Psoas muscle (tissue), 8 donors: ENCODE results near the gene DDI1. TPM values are rescaled to one million over a fixed set of nuclear protein-coding genes. Genes with fewer than 3 reads are reported as not detected.

Experiments used
- ATAC-seq, 4 donors: fragments of 200-7000 bp; cut with Tn5 transposase; one replicate each; pipeline ENCODE4 v1.9.1; 2020; ENCODE audit warnings: moderate library complexity in 3 of 4, mild to moderate bottlenecking in 2 of 4
- DNase-seq, 2 donors: peaks; one replicate each; pipeline ENCODE4 v3.0.0-alpha.2; 2020
- H3K27ac ChIP-seq: fragments of 200-600 bp; one replicate; pipeline ENCODE4 v1.8.0; 2022
- H3K27me3 ChIP-seq, 3 donors: fragments of 200-600 bp in 1 of 3; one replicate each; pipeline versions ENCODE4 v1.6.1 to v1.8.0; 2013 to 2022; ENCODE audit warnings: low read length in 2 of 3, mild to moderate bottlenecking in 2 of 3, moderate library complexity in 1 of 3; ENCODE audit not compliant: insufficient read depth in 3 of 3
- H3K36me3 ChIP-seq, 2 donors: fragments of 200-600 bp in 1 of 2; one replicate each; pipeline versions ENCODE4 v1.6.1 to v1.8.0; 2013 to 2022; ENCODE audit warnings: low read depth in 1 of 2, mild to moderate bottlenecking in 1 of 2, moderate library complexity in 1 of 2; ENCODE audit not compliant: insufficient read depth in 1 of 2
- H3K4me1 ChIP-seq: fragments of 200-600 bp; one replicate; pipeline ENCODE4 v1.8.0; 2022
- H3K4me3 ChIP-seq: fragments of 200-600 bp; one replicate; pipeline ENCODE4 v1.8.0; 2022; ENCODE audit warnings: mild to moderate bottlenecking
- H3K9me3 ChIP-seq: fragments of 200-600 bp; one replicate; pipeline ENCODE4 v1.8.0; 2022
- CTCF ChIP-seq: fragments of 200-600 bp; IDR thresholded peaks from one replicate; pipeline ENCODE4 v1.8.0; 2022; ENCODE audit warnings: antibody characterized with exemption
- WGBS, 3 donors: extraction: QIAGEN DNeasy Blood & Tissue Kit; methylation state at CpG; one replicate each; pipeline versions ENCODE4 v1.1.6 to v1.1.7; 2013; 5-methylcytosine and 5-hydroxymethylcytosine counted together
- intact Hi-C, 2 donors: fragments of 100-400 bp; cut with DNase I; formaldehyde crosslinking; loops; one replicate each; pipeline versions ENCODE4 v1.11.0 to v1.14.2; 2022
- polyA plus RNA-seq, 3 donors: library from polyadenylated mRNA; stranded (reverse); fragments of 200-250 nt; gene quantifications; one replicate each; pipeline ENCODE4 v1.2.3, GENCODE V29; 2013
- total RNA-seq, 4 donors: library from RNA; stranded (reverse); fragmentation: NEBNext Ultra II Directional in 2 of 4; extraction: Animal tissue kit (Norgen Biotek cat#: 25700) in 2 of 4; gene quantifications; one replicate each; pipeline versions ENCODE4 v1.2.1 to v1.2.4, GENCODE V29; 2021 to 2023
- donor health status: healthy with polysubstance abuse.
- donor health status: DM: no; HTN: no; CAD: no; lungs with moderate emphysema.
- donor health status: Bipolar disorder and iron deficiency.
- donor health status: healthy.
- donor health status: DM: yes; HTN: yes; CAD: no.
- donor health status: DM: no; HTN: no; CAD: no.
- donor health status: DM: no; HTN: no; CAD: no.
- donor health status: DM: yes; HTN: yes; CAD: no.

The DDI1 gene
- total and polyA plus RNA-seq, 7 donors = not detected

DNA sequence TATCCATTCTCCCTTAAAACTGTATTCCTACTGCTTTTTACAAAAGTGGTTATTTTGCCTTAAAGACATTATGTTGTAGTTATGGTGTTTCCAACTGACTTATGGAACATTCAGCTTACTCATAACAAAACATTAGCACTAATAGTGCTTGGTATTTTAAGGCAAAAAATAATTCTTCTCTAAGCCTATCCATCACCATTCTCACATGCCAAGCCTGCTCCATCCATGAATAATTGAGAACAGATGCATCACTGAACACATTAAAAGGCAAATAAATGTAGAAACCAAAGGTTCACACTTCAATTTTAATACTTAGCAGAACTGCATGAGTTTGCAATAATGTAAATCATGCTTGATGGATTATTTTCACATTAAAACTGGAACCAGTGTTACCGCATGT lies 42.3 kb upstream of the DDI1 start:
- intact Hi-C loops = no loop called here
- no peak for ATAC-seq
- no peaks in the 10 kb centered on the region for H3K27me3 ChIP-seq

GRCh38 chr11:103994518-103994917 lies 41.9 kb upstream of the DDI1 start:
- ATAC-seq = no peak
- Histone ChIP-seq H3K4me3 (no peak overlapping the region), H3K4me1 (no peaks in the 10 kb centered on the region), H3K36me3 (no peaks in the 10 kb centered on the region), H3K27me3 (no peaks in the 10 kb centered on the region), H3K9me3 (no peaks in the 10 kb centered on the region), H3K27ac (no peak overlapping the region)
- 47 to 66% (median 52%) methylated on average over 2 of the region's 2 CpGs for WGBS, 3 donors
- TF ChIP-seq CTCF = no peak
- DNase-seq = no peak
- intact Hi-C loops = no loop called here

More for the DNA sequence above, 42.3 kb upstream of the DDI1 start:
- H3K4me1 ChIP-seq = no peaks in the 10 kb centered on the region
- no peaks in the 10 kb centered on the region for H3K36me3 ChIP-seq
- H3K27ac ChIP-seq = no peak overlapping the region
- no peak overlapping the region for H3K4me3 ChIP-seq
- TF ChIP-seq CTCF = no peak
- 47 to 79% (median 49%) methylated on average over 1 of the region's 1 CpG for WGBS, 3 donors
- H3K9me3 ChIP-seq = no peaks in the 10 kb centered on the region
- no peak for DNase-seq

- H3K4me1 ChIP-seq = no peaks in the 10 kb centered on the region
- H3K9me3 ChIP-seq = no peaks in the 10 kb centered on the region
- intact Hi-C loops = no loop called here
- no peak overlapping the region for H3K27ac ChIP-seq
- WGBS, 3 donors = 95 to 99% (median 97%) methylated on average over 4 of the region's 4 CpGs
- TF ChIP-seq CTCF = no peak
- ATAC-seq (no peak), DNase-seq (no peak)
- no peaks in the 10 kb centered on the region for H3K27me3 ChIP-seq
- H3K36me3 ChIP-seq = no peaks in the 10 kb centered on the region
- no peak overlapping the region for H3K4me3 ChIP-seq
Measured at GRCh38 chr11:103995896-103996295, 40.5 kb upstream of the DDI1 start.

- Histone ChIP-seq H3K27me3 (no peaks in the 10 kb centered on the region), H3K4me3 (no peak overlapping the region), H3K4me1 (no peaks in the 10 kb centered on the region), H3K36me3 (no peaks in the 10 kb centered on the region), H3K9me3 (no peaks in the 10 kb centered on the region), H3K27ac (no peak overlapping the region)
- 92 to 100% (median 94%) methylated on average over 1 of the region's 1 CpG for WGBS, 3 donors
- no peak for TF ChIP-seq CTCF
- intact Hi-C loops = no loop called here
- no peak for ATAC-seq
- no peak for DNase-seq
Measured at GRCh38 chr11:103997082-103997481, 39.4 kb upstream of the DDI1 start.

DNA sequence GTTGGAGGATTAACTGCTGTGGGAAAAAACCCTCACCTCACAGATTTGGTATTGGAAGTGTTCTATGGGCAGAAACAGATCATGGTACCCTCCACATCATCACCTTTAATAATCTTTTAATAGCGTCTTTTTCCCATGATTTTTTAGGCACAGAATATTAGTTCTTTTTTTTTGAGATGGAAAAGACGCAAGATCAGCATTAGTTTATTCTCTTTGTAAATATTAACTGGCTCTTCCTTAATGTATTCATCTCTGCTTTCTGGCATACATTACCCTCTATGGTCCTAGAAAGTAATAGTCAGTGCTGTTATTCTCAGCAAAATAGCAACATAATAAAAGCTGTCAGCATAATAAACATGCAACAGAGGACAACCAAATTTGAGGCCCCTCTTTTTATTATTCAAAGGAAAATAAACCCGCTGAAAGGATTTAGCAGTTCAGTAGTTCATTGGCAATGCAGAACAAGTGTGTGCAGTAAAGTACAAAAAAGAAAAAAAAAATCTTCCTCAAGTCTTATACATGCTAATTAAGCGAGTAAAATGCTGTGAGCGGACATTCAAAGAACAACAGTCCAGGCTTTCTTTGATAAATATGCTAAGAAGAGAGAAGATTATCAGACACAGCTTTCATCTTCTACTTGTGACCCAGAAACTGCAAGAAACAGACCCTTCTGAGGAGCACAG lies 37.5 kb upstream of the DDI1 start:
- Histone ChIP-seq H3K4me1 (no peaks in the 10 kb centered on the region), H3K9me3 (no peaks in the 10 kb centered on the region), H3K27me3 (no peaks in the 10 kb centered on the region), H3K36me3 (no peaks in the 10 kb centered on the region), H3K4me3 (no peak overlapping the region), H3K27ac (no peak overlapping the region)
- DNase-seq (no peak), ATAC-seq (no peak)
- TF ChIP-seq CTCF = no peak
- intact Hi-C loops = no loop called here
- WGBS, 3 donors = 92 to 95% (median 94%) methylated on average over 5 of the region's 5 CpGs
